GM12872 (cell line): ENCODE measurements around the gene MOB3A.

Source experiments
- CTCF ChIP-seq: IDR thresholded peaks from 3 replicates; pipeline ENCODE4 v1.5.1; 2011; ENCODE audit warnings: low read depth, mild to moderate bottlenecking, low read length, moderate library complexity; ENCODE audit not compliant: insufficient read depth

Gene MOB3A

DNA sequence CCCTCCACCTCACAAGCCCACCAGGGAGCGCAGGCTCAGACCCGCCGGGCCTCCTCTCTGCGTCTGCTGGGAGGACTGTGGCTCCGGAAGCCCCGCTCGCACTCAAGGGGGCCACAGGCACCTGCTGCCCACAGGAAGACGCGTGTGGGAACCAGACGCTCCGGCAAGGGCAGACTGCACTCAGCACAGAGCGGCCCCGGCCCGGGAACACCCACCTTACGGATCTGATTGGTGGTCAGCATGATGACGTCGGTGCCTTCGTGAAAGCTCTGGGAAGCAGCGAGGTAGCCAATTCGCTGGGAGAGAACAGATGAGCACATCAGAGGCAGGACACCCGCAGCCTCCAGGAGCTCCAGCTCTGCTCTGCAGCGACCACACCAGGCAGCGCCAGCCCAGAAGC lies 40.7 kb upstream of the MOB3A start:
- TF ChIP-seq CTCF: no peak

DNA sequence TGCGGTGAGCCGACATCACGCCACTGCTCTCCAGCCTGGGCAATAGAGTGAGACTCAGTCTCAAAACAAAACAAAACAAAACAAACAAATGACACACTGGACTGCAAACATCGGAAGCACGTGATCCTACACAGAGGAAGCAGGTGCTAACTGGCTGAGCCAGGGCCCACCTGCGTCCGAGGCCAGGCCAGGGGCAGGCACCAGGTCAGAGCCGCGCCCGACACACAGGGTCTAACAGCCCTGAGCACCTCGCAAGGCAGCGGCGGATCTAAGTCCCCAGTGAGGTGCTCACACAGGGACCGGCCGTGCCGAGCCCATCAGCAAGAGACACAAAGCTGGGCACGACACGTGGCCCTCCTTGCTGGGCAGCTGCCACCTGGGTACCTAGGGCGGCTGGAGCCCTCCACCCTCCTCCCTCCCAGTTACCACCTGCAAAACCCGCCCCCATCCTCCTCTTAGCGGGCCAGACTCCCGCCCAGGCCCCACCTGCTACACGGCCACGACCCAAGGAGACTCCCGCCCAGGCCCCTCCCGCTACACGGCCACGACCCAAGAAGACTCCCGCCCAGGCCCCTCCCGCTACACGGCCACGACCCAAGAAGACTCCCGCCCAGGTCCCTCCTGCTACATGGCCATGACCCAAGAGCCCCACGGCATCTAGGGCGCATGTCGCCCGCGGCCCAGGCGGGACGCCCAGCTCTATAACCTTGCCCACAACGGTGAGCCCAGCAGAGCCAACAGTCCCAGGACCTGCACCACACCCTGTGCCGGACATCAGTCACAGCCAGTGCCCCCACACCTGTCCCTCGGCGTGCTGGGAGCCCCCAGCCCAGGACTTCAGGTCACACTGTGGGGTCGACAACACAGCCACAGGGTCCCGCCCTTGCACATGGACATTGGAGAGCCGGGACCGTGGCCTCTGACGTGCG lies 39.6 kb upstream of the MOB3A start:
- no peak for TF ChIP-seq CTCF

- no peak for TF ChIP-seq CTCF
These were observed 36.8 kb upstream of the MOB3A start for GRCh38 chr19:2132731-2133490.

- TF ChIP-seq CTCF: no peak
These were observed 36.1 kb upstream of the MOB3A start for GRCh38 chr19:2132191-2132590.

- TF ChIP-seq CTCF: no peak
These were observed 34.0 kb upstream of the MOB3A start for GRCh38 chr19:2129892-2130770.

GRCh38 chr19:2129486-2129885 lies 33.4 kb upstream of the MOB3A start:
- no peak for TF ChIP-seq CTCF

GRCh38 chr19:2129022-2129421 lies 32.9 kb upstream of the MOB3A start:
- no peak for TF ChIP-seq CTCF
